Smooth muscle cell (in vitro differentiated cells): ENCODE measurements around the gene ARID4A. TPM values are rescaled to one million over a fixed set of nuclear protein-coding genes. Genes with fewer than 3 reads are reported as not detected.
A peak's percentile ranks its signal among the peaks of the same experiment; 100 is the strongest.

Experiments used
- DNase-seq: peaks from one replicate; lab custom pipeline; 2025; ENCODE audit not compliant: unreplicated experiment; lab: John Stamatoyannopoulos, UW
- H2AFZ ChIP-seq: fragments of 200-600 bp; sonication (generic); 2 replicates; pipeline ENCODE4 v1.6.0; 2016; ENCODE audit warnings: antibody characterized with exemption, low read depth, mild to moderate bottlenecking
- H3F3A ChIP-seq: fragments of 200-600 bp; sonication (generic); 2 replicates; pipeline ENCODE4 v1.6.0; 2017; ENCODE audit warnings: antibody characterized with exemption, low read depth
- H3K27ac ChIP-seq: fragments of 200-600 bp; sonication (generic); 2 replicates; pipeline ENCODE4 v1.5.1; 2016; ENCODE audit warnings: low read depth, mild to moderate bottlenecking
- H3K27me3 ChIP-seq: fragments of 200-600 bp; sonication (generic); 2 replicates; pipeline ENCODE4 v1.6.1; 2016; ENCODE audit warnings: low read depth, mild to moderate bottlenecking
- H3K36me3 ChIP-seq: fragments of 200-600 bp; sonication (generic); 2 replicates; pipeline ENCODE4 v1.5.1; 2016; ENCODE audit warnings: low read depth
- H3K4me1 ChIP-seq: fragments of 200-600 bp; sonication (generic); 2 replicates; pipeline ENCODE4 v1.5.1; 2016; ENCODE audit warnings: low read depth
- H3K4me2 ChIP-seq: fragments of 200-600 bp; sonication (generic); 2 replicates; pipeline ENCODE4 v1.6.0; 2016; ENCODE audit warnings: mild to moderate bottlenecking
- H3K4me3 ChIP-seq: fragments of 200-600 bp; sonication (generic); 2 replicates; pipeline ENCODE4 v1.5.1; 2016; ENCODE audit warnings: mild to moderate bottlenecking
- H3K79me2 ChIP-seq: fragments of 200-600 bp; sonication (generic); 2 replicates; pipeline ENCODE4 v1.6.0; 2016; ENCODE audit warnings: low read depth, mild to moderate bottlenecking
- H3K9ac ChIP-seq: fragments of 200-600 bp; sonication (generic); 2 replicates; pipeline ENCODE4 v1.6.0; 2016; ENCODE audit warnings: low read depth
- H3K9me3 ChIP-seq: fragments of 200-600 bp; sonication (generic); replicated peaks from 2 replicates; pipeline ENCODE4 v1.5.1; 2016; ENCODE audit warnings: low read depth
- H4K20me1 ChIP-seq: fragments of 200-600 bp; sonication (generic); 2 replicates; pipeline ENCODE4 v1.6.0; 2016; ENCODE audit warnings: low read depth
- CTCF ChIP-seq: fragments of 200-600 bp; sonication (generic); IDR thresholded peaks from 2 replicates; pipeline ENCODE4 v1.5.1; 2017; ENCODE audit warnings: borderline replicate concordance, mild to moderate bottlenecking, antibody characterized with exemption; ENCODE audit not compliant: insufficient read depth, poor library complexity, severe bottlenecking
- WGBS: methylation state at CpG from one replicate; pipeline ENCODE4 v1.1.7; 2016; ENCODE audit warnings: low lambda C conversion rate; 5-methylcytosine and 5-hydroxymethylcytosine counted together
- polyA plus RNA-seq: library from polyadenylated mRNA; unstranded; fragments of >200 nt; fragmentation: Nextera tagmentation; extraction: Ambion mirVana; gene quantifications from 2 replicates; pipeline ENCODE4 v1.2.1, GENCODE V29; 2016
- total RNA-seq: library from RNA; depleted of rRNA; stranded (reverse); fragments of >200 nt; gene quantifications from 2 replicates; pipeline ENCODE4 v1.2.3, GENCODE V29; 2014

The ARID4A gene
- total and polyA plus RNA-seq, 2 experiments from 2014 or later, result 14.1 to 18.4 TPM

GRCh38 chr14:58280954-58281787 lies 17.2 kb upstream of the ARID4A start:
- H2AFZ ChIP-seq, result no peak overlapping the region
- 5% methylated on average over 4 of the region's 4 CpGs for WGBS
- H3K27me3 ChIP-seq, result no peaks in the 10 kb centered on the region
- H3K9ac ChIP-seq, result peak overlapping the region; percentile 84
- peak overlapping the region; percentile 13 for H3K4me3 ChIP-seq
- H3K9me3 ChIP-seq, result no peaks in the 10 kb centered on the region
- TF ChIP-seq CTCF, result no peak
- peaks cover 12% of the 10 kb centered on the region for H3K4me1 ChIP-seq
- peak; percentile 6 for DNase-seq
- H3K79me2 ChIP-seq, result peaks cover 83% of the 10 kb centered on the region
- H3K27ac ChIP-seq, result peak overlapping the region; percentile 98
- peaks cover 28% of the 10 kb centered on the region for H4K20me1 ChIP-seq
- peaks cover 46% of the 10 kb centered on the region for H3F3A ChIP-seq
- peaks cover 8% of the 10 kb centered on the region for H3K36me3 ChIP-seq
- peak overlapping the region; percentile 81 for H3K4me2 ChIP-seq

GRCh38 chr14:58281969-58282368 lies 16.4 kb upstream of the ARID4A start:
- H3F3A ChIP-seq, result peaks cover 46% of the 10 kb centered on the region
- H3K4me1 ChIP-seq, result peaks cover 12% of the 10 kb centered on the region
- peaks cover 22% of the 10 kb centered on the region for H4K20me1 ChIP-seq
- TF ChIP-seq CTCF, result no peak
- 55% methylated on average over 3 of the region's 3 CpGs for WGBS
- no peaks in the 10 kb centered on the region for H3K27me3 ChIP-seq
- H3K4me3 ChIP-seq, result peak overlapping the region; percentile 13
- no peaks in the 10 kb centered on the region for H3K9me3 ChIP-seq
- DNase-seq, result no peak
- H2AFZ ChIP-seq, result no peak overlapping the region
- peak overlapping the region; percentile 98 for H3K27ac ChIP-seq
- peak overlapping the region; percentile 84 for H3K9ac ChIP-seq
- peaks cover 83% of the 10 kb centered on the region for H3K79me2 ChIP-seq
- H3K4me2 ChIP-seq, result peak overlapping the region; percentile 81
- H3K36me3 ChIP-seq, result peaks cover 10% of the 10 kb centered on the region

GRCh38 chr14:58282925-58283593 lies 15.3 kb upstream of the ARID4A start:
- no peak overlapping the region for H2AFZ ChIP-seq
- H3K4me3 ChIP-seq, result no peak overlapping the region
- H3K4me2 ChIP-seq, result peak overlapping the region; percentile 81
- peaks cover 46% of the 10 kb centered on the region for H3F3A ChIP-seq
- H3K27me3 ChIP-seq, result no peaks in the 10 kb centered on the region
- no peak for DNase-seq
- H3K79me2 ChIP-seq, result peaks cover 84% of the 10 kb centered on the region
- peak overlapping the region; percentile 98 for H3K27ac ChIP-seq
- no peak overlapping the region for H3K9ac ChIP-seq
- H3K4me1 ChIP-seq, result peaks cover 12% of the 10 kb centered on the region
- H4K20me1 ChIP-seq, result peaks cover 22% of the 10 kb centered on the region
- no peak for TF ChIP-seq CTCF
- WGBS, result 87% methylated on average over 4 of the region's 4 CpGs
- no peaks in the 10 kb centered on the region for H3K9me3 ChIP-seq
- peaks cover 13% of the 10 kb centered on the region for H3K36me3 ChIP-seq
